ENCODE data around the gene PIM2.
"Not testable (repeated sequence)": the region's sequence is repeated elsewhere in the genome, so short reads cannot be mapped to it uniquely, and the experiment has no call there.

Gene PIM2

DNA sequence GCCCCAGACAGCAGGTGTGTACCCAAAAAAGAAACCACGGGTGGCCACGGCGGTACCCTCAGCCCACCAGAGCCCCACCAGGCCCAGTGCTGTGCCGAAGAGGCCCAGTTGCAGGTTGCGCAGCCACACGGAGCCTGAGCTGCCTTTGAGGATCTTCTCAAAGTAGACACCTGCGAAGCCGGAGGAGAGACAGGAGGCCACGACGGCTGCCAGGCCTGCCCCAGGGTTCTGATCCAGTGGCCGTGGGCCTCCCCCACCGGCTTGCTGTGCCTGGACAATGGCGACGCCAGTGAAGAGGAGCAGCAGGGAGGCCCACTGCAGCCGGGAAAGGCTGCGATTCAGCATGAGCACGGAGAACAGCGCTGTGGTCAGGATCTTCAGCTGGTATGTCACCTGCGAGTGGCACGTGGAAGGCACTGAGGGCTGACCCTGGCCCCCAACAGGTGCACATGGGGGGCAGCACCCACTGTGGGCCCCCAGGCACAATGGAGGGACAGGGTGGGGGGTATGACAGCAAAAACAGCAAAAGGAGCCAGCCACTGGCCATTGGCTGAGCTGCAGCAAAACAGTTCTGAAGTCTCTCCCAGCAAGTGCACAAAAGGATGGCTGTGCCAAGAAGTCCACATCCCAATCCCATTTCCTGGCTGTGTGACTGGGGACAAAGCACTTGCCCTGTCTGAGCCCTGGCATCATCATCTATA lies 13.6 kb downstream of the PIM2 start:
- no peak for DNase-seq (ENCODE audit: low spot score)

DNA sequence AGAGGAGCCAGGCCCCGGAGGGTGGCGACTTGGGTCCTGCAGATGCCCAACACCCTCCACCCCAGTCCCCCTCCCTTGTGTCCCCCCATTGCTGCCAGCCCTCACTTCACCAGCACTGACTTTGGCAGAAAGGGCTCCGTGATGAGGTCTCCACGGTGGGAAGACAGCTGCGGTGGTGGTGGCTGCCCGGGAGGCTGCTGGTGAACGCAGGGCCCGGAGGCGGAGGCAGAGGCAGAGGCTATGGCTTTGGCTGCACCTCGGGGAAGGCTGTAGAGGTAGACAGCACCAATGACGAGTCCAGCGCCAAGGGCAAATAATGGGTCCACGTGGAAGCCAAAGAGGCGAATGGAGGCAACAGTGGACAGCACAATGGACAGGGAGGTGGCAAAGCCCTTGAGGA lies 14.2 kb downstream of the PIM2 start:
- no peak for DNase-seq (ENCODE audit: low spot score)

DNA sequence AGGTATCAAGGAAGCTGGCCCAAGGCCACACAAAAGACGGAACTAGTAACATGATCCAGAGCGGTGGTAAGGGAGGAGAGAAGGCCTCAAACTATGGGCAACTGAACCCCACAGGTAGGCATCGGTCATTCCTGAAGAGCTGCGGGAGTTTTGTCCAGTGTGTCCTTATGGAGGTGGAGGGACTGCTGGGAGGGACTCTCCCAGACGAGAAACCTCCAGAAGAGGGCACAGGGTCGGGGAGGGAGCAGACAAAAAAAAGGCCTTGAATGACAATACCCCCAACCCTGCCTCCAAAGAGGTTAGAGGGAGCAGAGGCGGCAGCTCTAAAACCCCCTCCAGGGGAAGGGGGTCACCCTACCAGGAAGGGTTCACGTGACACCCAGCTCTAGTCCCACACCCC lies 14.6 kb downstream of the PIM2 start:
- no peak for DNase-seq (ENCODE audit: low spot score)

DNA sequence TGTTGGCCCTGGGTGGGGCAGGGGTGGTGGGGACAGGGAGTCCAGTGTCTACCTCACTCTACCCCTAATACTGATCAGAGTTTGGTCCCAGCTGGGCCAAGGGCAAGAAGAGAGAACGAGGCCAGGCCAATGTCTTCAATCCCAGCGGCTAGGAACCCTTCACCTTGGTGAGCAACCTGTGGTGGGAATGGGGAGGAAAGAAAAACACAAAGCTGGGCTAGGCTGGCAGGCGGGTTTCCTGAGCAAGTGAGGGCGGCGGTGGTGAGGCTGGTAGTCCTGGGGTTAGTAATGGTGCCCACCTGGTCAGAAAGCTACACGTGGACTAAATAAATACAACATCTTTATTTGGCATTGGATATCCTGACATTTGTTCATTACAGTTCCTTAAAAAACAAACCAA lies 15.5 kb downstream of the PIM2 start:
- no peak for DNase-seq (ENCODE audit: low spot score)

DNA sequence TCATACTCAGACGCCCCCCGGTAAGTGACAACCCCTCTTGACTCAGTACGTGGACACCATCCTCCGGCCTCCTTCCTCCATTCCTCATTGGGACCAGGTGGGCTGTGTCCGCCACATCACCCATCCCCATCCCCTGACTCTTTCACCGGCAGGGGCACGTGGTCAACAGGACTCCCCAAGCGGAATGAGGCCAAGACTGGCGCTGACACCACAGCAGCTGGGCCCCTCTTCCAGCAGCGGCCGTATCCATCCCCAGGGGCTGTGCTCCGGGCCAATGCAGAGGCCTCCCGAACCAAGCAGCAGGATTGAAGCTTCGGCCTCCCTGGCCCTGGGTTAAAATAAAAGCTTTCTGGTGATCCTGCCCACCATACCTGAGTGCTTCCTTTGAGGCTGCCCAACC lies 16.0 kb downstream of the PIM2 start:
- no peak for DNase-seq (ENCODE audit: low spot score)

DNA sequence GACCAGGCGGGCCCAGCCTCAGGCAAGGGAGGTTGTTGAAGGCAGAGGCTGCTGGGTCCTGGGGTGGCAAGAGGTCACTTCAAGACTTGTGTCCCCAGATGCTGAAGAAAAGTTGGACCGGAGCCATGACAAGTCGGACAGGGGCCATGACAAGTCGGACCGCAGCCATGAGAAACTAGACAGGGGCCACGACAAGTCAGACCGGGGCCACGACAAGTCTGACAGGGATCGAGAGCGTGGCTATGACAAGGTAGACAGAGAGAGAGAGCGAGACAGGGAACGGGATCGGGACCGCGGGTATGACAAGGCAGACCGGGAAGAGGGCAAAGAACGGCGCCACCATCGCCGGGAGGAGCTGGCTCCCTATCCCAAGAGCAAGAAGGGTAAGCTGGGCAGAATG lies 16.7 kb downstream of the PIM2 start:
- DNase-seq (ENCODE audit: low spot score), result no peak

DNA sequence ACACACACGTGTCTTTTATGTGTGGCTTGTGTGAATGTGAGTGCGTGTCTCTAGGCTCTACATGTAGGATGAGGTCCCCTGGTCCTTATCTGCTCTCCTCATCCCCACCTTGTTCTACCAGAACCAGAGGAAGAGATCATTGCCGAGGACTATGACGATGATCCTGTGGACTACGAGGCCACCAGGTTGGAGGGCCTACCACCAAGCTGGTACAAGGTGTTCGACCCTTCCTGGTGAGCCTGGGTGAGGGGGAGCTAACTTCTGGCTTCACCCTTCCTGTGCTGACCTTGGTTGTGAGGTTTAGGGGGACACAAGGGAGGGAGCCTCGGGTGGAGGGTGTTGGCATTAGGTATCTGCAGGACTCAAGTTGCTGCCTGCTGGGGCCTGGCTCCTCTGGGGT lies 17.8 kb downstream of the PIM2 start:
- no peak for DNase-seq (ENCODE audit: low spot score)

DNA sequence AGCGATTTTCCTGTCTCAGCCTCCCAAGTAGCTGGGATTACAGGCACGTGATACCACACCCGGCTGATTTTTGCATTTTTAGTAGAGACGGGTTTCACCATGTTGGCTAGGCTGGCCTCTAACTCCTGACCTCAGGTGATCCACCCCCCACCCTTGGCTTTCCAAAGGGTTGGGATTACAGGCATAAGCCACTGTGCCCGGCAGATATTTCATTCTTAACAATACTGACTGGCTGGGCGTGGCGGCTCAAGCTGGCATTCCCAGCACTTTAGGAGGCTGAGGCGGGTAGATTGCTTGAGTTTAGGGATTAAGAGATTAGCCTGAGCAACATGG lies 19.8 kb downstream of the PIM2 start:
- DNase-seq (ENCODE audit: low spot score), result no peak

DNA sequence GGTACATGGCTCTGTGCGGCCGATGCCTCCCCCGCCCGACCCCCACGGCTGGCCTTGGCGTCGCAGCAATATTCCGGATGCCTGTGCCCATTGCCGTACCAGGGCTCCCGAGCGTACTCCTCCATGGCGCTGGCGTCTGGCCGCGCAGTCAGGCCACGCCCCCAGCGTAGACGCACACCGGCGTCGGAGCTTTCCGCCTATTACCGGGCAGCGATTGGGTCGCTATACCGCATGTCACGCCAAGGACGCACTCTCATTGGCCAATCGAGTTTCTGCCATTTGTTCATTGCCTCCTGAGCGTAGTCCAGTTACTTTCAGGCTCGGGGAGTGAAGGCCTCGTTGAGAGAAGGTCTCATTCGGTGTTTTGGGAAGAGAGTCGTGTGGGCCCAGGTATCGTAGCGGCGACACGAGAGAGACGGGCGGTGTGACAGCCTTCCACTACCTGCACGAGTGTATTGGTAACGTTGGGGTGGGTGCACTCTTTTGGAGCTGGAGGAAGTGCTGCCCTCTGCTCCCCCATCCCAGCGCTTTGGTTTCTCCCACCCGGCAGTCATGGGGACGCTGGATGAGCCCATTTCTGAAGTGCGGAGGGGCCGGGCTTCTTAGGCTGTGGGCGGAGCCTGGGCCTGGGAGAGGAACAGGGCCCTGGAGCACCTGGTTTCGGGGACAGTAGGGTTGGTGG lies 21.1 kb downstream of the PIM2 start, which contains the start of the genes PQBP1 and TIMM17B:
TSS of gene PQBP1 (plus strand) at position 306 of the 682 bp plus-strand sequence. CDS start 580 bp downstream, outside the sequence.
TSS of gene TIMM17B (minus strand) at position 144 of the 682 bp plus-strand sequence. CDS start at position 125, 19 bp downstream.
- peak; percentile 90 for DNase-seq (ENCODE audit: low spot score)

DNA sequence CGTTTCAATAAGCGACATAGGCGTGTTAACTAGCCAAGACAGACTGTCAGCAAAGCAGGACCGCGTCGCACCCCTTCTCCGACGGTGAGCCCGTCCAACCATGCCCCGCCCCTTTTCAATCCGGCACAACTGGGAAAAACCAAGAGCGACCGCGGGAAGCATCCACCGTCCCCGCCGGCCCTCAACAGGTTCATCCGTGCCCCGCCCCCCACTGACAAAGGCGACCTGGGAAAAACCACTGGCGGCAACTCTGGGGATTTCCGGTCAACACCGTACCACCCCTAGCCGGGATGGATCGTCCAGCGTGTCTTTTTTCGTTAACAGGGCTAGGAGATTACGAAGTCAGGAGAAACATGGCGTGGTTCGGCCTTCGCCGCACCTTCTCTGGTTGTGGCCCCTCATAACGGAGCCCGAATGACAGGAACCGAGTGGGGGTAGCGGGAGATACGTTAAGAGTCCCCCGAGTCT lies 21.6 kb downstream of the PIM2 start:
- DNase-seq (ENCODE audit: low spot score), result peak; percentile 50

DNA sequence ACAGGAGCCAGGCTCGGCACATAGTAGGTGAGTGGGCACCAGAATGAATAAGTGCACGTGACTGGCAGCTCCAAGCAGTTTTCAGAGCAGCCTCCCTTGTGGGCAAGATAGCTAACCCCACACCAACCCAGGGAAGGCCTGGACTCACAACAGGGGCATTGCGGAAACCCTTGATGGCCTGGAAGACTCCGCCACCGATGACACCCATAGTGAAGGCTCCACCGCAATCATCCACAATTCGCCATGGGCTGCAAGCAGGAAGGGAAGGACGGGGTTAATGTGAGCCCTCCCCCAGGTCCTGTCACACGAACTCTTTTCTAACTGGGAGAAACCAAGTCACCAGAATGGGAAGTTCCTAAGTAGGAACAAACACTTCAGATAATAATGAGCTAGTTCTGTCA lies 22.2 kb downstream of the PIM2 start:
- DNase-seq (ENCODE audit: low spot score), result no peak

DNA sequence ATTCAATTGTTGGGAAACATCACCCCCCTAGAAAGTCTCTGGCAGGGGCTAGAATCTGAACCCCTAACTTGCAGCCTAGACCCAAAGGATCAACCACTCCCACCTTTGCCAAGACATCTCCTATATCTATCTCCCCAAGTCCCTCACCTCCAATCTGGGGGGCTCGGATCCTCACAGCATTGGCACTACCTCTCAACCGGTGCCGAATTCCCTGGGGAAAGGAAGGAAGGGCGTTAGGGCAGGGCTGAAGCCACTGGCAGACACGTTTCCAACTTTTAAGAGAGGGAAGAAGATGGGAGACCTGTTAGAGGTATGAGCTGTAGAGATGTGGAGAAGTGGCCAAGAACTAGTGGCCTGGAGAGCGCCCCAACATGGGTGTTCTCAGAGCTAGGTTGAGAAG lies 23.9 kb downstream of the PIM2 start:
- DNase-seq (ENCODE audit: low spot score), result no peak

DNA sequence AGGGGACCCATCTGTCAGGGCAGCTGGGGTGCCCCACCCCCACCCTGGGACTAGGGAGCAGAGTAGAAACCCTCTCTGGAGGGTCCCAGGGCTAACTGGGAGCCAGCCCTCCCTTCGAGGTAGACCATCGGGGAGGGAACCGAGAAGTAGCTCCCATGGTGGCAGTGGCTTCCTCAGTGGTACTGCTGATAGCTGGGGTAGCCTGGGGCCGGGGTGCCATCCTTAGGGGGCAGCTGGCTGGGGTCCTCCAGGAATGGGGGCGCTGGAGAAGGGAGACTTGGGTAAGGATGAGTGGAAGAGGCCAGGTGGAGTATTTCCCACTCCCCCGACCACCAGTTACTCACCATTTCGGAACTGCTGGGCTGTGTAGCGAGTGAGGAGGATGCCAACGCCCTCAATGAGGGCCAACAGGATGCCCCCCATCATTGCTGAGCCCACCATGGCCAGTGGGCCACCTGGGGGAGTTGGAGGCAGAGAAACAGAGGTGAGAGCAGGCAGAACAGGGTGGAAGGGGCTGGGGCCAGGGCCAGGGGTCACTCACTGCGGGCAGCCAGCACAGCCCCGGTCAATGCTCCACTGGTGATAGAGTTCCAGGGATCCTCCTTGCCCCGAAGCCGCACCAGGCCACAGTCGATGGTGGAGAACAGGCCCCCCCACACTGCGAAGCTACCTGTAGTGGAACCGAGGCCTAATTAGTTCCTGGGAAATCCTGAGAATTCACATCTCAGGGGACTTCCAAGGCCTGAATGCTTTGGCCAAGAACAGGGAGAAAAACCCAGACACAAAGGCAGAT lies 25.1 kb downstream of the PIM2 start:
- DNase-seq (ENCODE audit: low spot score), result no peak

DNA sequence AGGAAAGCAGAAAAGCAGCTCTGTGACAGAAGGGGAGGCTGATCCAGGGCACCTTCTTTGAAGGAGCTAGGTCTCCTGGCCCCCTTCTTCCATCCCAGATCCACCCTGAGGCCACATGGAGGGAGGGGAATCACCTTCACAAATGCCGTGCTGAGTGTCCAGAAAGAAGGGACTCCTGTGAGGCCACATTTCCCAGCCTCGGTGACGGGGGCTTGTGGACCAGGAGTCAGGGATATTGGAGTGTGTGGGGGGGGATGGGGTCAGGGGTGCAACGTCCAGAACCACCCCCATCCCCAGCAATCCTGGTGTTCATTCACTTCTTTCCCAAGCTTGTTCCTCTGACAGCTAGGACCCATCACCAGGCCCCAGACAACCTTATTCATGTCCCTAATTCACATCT lies 25.9 kb downstream of the PIM2 start:
- no peak for DNase-seq (ENCODE audit: low spot score)

DNA sequence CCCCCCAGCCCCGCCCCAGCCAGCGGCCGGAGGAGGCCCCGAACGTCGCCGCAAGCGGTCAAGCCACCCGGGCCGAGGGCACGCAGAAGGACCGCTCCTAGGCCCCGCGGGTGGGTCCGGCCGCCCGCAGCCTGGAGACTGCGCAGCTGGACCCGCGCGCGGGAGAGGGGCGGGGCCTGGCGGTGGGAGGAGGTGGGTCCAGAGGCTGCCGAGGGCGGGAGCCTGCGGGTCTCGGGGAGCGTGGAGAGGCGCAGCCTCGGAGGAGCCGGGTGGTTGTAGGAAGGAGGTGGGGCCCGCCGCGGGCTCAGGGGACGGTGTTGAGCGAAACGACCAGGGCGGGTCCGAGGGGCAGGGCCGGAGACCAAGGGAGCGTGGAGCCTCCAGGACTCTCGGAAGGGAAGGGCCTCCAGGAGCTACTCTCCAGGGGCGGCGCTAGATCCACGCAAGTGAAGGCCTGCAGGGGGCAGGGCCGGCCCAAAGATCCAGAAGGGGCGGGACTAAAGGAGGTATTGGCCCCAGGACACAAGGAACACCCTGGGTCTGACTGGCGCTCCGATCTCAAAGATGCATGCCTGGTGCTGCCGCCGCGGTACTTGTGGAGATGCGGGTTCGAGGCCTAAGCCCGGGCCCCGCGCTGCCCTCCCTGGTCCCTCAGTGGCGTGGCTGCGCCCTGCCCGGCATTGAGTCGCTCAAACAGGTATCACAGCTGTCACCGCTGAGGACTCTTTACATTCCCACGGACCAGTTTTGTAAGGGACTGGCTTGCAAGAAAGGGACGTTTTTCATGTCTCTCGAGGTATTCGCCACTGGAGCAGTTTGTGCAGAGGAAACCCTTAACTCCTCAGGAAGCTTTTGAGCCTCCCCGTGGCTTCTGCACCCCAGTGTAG lies 27.2 kb downstream of the PIM2 start:
- peak; percentile 76 for DNase-seq (ENCODE audit: low spot score)

DNA sequence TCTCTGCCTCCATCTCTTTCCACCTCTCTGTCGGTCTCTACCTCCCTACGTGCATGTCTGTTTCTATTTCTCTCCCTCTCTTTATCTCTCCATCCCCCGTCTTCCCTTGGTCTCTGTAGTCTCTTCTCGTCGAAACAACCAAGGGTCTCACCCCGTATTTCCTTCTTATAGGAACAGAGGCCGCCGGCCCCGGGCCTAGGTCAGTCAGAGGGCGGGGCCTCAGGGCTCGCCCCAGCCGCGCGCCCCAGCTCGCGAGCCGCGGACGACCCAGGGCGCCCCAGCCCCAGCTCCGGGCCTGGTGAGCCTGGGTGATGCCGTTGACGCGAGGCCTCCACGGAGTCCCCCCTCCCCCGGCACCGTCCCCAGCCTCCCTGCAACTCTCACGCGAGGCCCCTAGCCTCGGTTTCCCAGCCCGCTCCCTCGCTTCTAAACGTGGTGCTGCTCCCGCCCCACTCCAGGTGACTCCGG lies 27.9 kb downstream of the PIM2 start:
- DNase-seq (ENCODE audit: low spot score), result no peak

DNA sequence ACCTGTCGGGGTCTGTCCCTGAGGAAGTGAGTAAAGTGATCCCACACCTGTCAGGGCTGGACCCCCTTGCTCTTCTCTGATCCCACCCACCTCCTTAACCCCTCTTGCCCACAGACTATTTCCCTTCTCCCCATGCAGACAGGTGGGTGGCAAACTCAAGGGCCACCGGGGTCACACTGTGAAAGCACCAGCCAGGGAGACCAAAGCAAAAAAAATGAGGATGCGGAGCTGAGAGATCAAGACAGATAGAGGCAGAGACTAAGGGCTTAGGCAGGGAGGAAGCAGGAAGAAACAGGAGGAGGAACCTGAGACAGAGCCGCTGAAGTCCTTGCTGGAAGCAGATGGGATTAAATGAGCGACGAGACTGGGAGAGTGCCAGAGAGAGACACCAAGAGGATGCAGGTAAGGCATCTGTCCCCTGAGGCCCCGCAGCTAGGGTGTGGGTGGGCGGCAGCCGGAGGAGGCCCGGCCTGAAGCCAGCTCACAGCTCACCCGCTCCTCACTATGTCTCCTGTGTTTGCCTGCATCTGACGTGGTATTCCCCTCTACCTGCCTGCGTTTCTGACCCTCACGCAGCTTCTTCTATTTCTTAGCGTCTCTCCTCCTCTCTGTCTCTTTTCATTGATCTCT lies 28.4 kb downstream of the PIM2 start:
- DNase-seq (ENCODE audit: low spot score), result no peak

DNA sequence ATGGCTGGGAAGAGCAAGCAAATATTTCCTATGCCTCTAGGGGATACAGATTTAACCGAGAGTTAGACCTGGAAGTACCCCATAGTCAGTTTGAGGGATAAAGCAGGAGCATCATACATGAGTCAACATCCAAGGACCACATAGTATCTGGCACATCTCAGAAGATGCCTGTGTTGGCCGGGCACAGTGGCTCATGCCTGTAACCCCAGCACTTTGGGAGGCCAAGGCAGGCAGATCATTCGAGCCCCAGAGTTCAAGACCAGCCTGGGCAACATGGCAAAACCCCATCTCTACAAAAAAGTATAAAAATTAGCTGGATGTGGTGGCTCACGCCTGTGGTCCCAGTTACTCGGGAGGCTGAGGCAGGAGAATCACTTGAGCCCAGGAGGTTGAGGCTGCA lies 32.2 kb downstream of the PIM2 start:
- DNase-seq (ENCODE audit: low spot score), result not testable (repeated sequence)

DNA sequence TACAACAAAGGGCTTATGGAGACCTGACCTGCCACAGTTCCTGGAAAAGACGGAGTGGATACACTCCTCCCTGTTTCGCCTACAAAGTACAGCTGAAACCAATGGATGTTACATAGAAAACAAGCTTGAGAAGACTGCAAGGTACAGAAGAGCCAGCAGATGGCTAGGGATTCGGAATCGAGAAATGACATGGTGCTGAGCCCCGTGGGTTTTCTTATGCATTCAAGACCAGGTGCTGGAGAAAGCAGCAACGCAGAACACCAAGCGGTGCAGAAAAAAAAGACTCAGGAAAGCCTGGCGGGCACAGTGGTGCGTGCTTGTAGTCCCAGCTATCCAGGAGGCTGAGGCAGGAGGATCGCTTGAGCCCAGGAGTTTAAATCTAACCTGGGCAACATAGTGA lies 35.1 kb downstream of the PIM2 start:
- no peak for DNase-seq (ENCODE audit: low spot score)

DNA sequence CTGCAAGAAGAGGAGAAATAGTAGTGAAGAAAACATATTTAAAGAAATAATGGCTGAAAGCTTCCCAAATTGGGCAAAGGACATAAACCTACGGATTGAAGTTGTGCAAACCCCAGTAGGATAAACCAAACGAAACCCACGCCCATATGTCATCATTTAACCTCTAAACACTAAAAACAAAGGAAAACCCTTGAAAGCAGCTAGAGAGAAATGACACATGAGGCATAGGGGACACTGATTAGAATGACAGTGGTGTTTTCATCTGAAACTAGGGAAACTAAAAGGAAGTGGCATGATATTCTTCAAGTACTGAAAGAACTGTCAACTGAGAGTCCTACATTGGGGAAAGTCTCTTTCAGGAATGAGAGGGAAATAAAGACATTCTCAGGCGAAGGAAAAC lies 41.9 kb downstream of the PIM2 start:
- not testable (repeated sequence) for DNase-seq (ENCODE audit: low spot score)

DNA sequence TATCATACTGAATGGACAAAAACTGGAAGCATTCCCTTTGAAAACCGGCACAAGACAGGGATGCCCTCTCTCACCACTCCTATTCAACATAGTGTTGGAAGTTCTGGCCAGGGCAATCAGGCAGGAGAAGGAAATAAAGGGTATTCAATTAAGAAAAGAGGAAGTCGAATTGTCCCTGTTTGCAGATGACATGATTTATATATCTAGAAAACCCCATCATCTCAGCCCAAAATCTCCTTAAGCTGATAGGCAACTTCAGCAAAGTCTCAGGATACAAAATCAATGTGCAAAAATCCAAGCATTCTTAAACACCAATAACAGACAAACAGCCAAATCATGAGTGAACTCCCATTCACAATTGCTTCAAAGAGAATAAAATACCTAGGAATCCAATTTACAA lies 46.8 kb downstream of the PIM2 start:
- not testable (repeated sequence) for DNase-seq (ENCODE audit: low spot score)
